IPS-NIHi11 (cell line): Measurements from ENCODE around the gene SV2A.
A peak's percentile ranks its signal among the peaks of the same experiment; 100 is the strongest.
"Not testable (repeated sequence)": the region's sequence is repeated elsewhere in the genome, so short reads cannot be mapped to it uniquely, and the experiment has no call there.

Experiments
- DNase-seq: peaks from one replicate; pipeline ENCODE4 v3.0.0; 2012; ENCODE audit warnings: mixed read lengths, low spot score

Gene SV2A

DNA sequence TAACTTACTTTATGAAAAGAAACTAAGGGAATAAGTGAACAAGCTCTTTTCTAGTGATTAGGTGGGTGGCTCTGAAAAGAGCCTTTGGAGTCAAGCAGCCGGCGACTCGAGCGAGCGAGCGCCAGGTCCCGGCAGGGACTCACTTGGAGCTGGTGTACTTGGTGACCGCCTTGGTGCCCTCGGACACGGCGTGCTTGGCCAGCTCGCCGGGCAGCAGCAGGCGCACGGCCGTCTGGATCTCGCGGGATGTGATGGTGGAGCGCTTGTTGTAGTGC is 31.6 kb downstream of the SV2A start:
- not testable (repeated sequence) for DNase-seq

- peak; percentile 52 for DNase-seq
Observed at GRCh38 chr1:149885339-149886120, 32.1 kb downstream of the SV2A start.

GRCh38 chr1:149884433-149885338 is 33.0 kb downstream of the SV2A start:
- DNase-seq = no peak

- no peak for DNase-seq
Observed at GRCh38 chr1:149883598-149884247, 33.9 kb downstream of the SV2A start.

- DNase-seq = no peak
Observed at GRCh38 chr1:149881876-149882275, 35.8 kb downstream of the SV2A start.

DNA sequence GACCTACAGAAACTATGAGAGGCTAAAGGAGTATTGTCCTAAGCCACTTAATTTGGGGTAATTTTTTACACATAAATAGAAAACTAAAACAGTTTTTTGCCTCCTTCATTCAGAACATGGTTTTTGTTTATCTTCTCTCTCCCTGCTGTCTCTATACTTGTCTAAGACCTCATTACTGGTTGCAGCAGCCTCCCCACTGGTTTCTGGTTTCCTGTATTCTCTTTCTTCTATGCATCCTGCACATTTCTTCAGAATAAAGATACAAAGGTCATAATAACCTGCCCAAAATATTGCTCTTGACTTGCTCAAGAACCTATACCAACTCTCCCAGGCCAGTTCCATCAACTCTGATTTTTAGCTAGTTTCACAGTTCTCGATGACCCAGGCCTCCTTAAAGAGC is 38.1 kb downstream of the SV2A start:
- no peak for DNase-seq

GRCh38 chr1:149877211-149877946 is 40.3 kb downstream of the SV2A start:
- no peak for DNase-seq

- DNase-seq = not testable (repeated sequence)
Observed at GRCh38 chr1:149873060-149873459, 44.6 kb downstream of the SV2A start.

GRCh38 chr1:149866887-149867286 is 50.8 kb downstream of the SV2A start:
- not testable (repeated sequence) for DNase-seq

DNA sequence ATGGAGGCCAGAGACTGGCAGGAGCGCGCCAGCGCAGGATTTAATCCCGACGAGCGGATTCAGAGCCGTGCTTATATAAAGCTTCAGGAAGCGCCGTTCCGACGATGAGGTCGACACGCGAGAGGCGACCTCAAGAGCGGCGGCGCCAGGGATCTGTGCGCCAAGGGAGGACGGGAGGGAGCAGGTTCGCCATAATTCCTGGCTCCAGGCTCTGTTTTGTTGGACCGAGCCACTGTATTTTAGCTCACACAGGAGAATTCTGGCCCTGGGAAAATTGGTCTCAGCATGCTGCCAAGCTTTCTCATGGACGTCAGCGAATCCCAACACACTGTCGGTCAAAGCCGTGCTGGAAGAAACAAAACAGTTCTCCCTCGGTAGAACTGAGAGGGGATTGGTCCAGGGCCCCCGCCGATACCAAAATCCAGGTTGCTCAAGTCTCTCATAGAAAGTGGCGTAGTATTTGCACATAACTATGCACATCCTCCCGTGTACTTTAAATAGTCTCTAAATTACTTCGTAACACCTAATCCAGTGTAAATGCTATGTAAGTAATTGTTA is 56.1 kb downstream of the SV2A start:
- DNase-seq = not testable (repeated sequence)

GRCh38 chr1:149860684-149861496 is 56.8 kb downstream of the SV2A start:
- not testable (repeated sequence) for DNase-seq

DNA sequence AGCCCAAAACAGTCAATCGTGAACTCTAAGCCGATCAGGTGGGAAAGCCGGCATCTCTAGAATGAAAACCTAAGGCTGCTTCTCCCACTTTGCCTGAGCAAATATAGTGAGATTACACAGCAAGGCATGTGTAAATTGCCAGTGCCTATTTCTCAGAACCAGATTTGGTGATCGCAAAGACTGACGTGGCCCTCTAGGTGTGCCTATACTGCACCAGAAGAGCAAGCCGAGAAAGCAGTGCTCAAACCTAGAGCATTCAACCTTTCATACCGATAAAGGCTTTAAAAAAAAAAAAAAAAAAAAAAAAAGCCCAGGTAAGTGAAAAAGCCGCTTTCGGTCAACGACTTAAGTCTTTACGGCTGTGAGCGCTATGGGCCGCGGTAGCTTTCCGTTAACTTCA is 57.4 kb downstream of the SV2A start:
- not testable (repeated sequence) for DNase-seq
